Activated naive CD8-positive, alpha-beta T cell (primary cell): ENCODE data around the gene ELMO1.

Source experiments
- H3K27ac Mint-ChIP-seq: one replicate; pipeline ENCODE4 v1.8.0; 2021; ENCODE audit warnings: mixed read lengths
- H3K27me3 Mint-ChIP-seq: one replicate; pipeline ENCODE4 v1.8.0; 2021; ENCODE audit warnings: mixed read lengths
- H3K36me3 Mint-ChIP-seq: one replicate; pipeline ENCODE4 v1.8.0; 2021; ENCODE audit warnings: mixed read lengths
- H3K4me1 Mint-ChIP-seq: one replicate; pipeline ENCODE4 v1.8.0; 2021; ENCODE audit warnings: low read depth, mixed read lengths
- H3K4me3 Mint-ChIP-seq: one replicate; pipeline ENCODE4 v1.8.0; 2021; ENCODE audit warnings: mild to moderate bottlenecking, mixed read lengths
- H3K9me3 Mint-ChIP-seq: one replicate; pipeline ENCODE4 v1.8.0; 2021; ENCODE audit warnings: low read depth, mixed read lengths

The ELMO1 gene

GRCh38 chr7:37273891-37274290, 174.8 kb downstream of the ELMO1 start:
- no peak overlapping the region for H3K4me3 Mint-ChIP-seq
- H3K36me3 Mint-ChIP-seq, result peaks cover 9% of the 10 kb centered on the region
- no peaks in the 10 kb centered on the region for H3K27me3 Mint-ChIP-seq
- H3K9me3 Mint-ChIP-seq, result no peaks in the 10 kb centered on the region
- H3K27ac Mint-ChIP-seq, result no peak overlapping the region
- peaks cover 31% of the 10 kb centered on the region for H3K4me1 Mint-ChIP-seq

- Mint-ChIP-seq H3K4me1 (peaks cover 31% of the 10 kb centered on the region), H3K36me3 (peaks cover 14% of the 10 kb centered on the region), H3K27ac (no peak overlapping the region), H3K4me3 (no peak overlapping the region), H3K9me3 (no peaks in the 10 kb centered on the region), H3K27me3 (no peaks in the 10 kb centered on the region)
Measured at GRCh38 chr7:37269711-37270508, 178.8 kb downstream of the ELMO1 start.

- H3K4me1 Mint-ChIP-seq, result peaks cover 31% of the 10 kb centered on the region
- H3K27me3 Mint-ChIP-seq, result no peaks in the 10 kb centered on the region
- no peaks in the 10 kb centered on the region for H3K9me3 Mint-ChIP-seq
- no peak overlapping the region for H3K27ac Mint-ChIP-seq
- H3K36me3 Mint-ChIP-seq, result peaks cover 17% of the 10 kb centered on the region
- H3K4me3 Mint-ChIP-seq, result no peak overlapping the region
Measured at GRCh38 chr7:37267251-37267650, 181.4 kb downstream of the ELMO1 start.

- H3K36me3 Mint-ChIP-seq, result peaks cover 10% of the 10 kb centered on the region
- H3K9me3 Mint-ChIP-seq, result no peaks in the 10 kb centered on the region
- no peak overlapping the region for H3K4me3 Mint-ChIP-seq
- H3K27ac Mint-ChIP-seq, result no peak overlapping the region
- peaks cover 32% of the 10 kb centered on the region for H3K4me1 Mint-ChIP-seq
- no peaks in the 10 kb centered on the region for H3K27me3 Mint-ChIP-seq
Measured at GRCh38 chr7:37265876-37266275, 182.8 kb downstream of the ELMO1 start.

- Mint-ChIP-seq H3K4me1 (peaks cover 27% of the 10 kb centered on the region), H3K4me3 (no peak overlapping the region), H3K27ac (peak overlapping the region; percentile 3), H3K27me3 (no peaks in the 10 kb centered on the region), H3K9me3 (no peaks in the 10 kb centered on the region), H3K36me3 (peaks cover 10% of the 10 kb centered on the region)
Measured at GRCh38 chr7:37265006-37265405, 183.7 kb downstream of the ELMO1 start.

- H3K27me3 Mint-ChIP-seq, result no peaks in the 10 kb centered on the region
- H3K9me3 Mint-ChIP-seq, result no peaks in the 10 kb centered on the region
- peaks cover 15% of the 10 kb centered on the region for H3K36me3 Mint-ChIP-seq
- peaks cover 29% of the 10 kb centered on the region for H3K4me1 Mint-ChIP-seq
- H3K4me3 Mint-ChIP-seq, result no peak overlapping the region
- no peak overlapping the region for H3K27ac Mint-ChIP-seq
Measured at GRCh38 chr7:37262181-37262580, 186.5 kb downstream of the ELMO1 start.

GRCh38 chr7:37259319-37259821, 189.3 kb downstream of the ELMO1 start:
- Mint-ChIP-seq H3K27ac (no peak overlapping the region), H3K4me3 (no peak overlapping the region), H3K27me3 (no peaks in the 10 kb centered on the region), H3K9me3 (no peaks in the 10 kb centered on the region), H3K36me3 (peaks cover 28% of the 10 kb centered on the region), H3K4me1 (peaks cover 10% of the 10 kb centered on the region)

GRCh38 chr7:37256631-37257030, 192.0 kb downstream of the ELMO1 start:
- Mint-ChIP-seq H3K4me1 (peaks cover 23% of the 10 kb centered on the region), H3K9me3 (no peaks in the 10 kb centered on the region), H3K36me3 (peaks cover 36% of the 10 kb centered on the region), H3K27me3 (no peaks in the 10 kb centered on the region), H3K27ac (peak overlapping the region; percentile 54), H3K4me3 (no peak overlapping the region)

- peaks cover 27% of the 10 kb centered on the region for H3K4me1 Mint-ChIP-seq
- H3K36me3 Mint-ChIP-seq, result peaks cover 40% of the 10 kb centered on the region
- H3K27me3 Mint-ChIP-seq, result no peaks in the 10 kb centered on the region
- H3K9me3 Mint-ChIP-seq, result no peaks in the 10 kb centered on the region
- H3K4me3 Mint-ChIP-seq, result no peak overlapping the region
- H3K27ac Mint-ChIP-seq, result no peak overlapping the region
Measured at GRCh38 chr7:37255327-37255944, 193.2 kb downstream of the ELMO1 start.

GRCh38 chr7:37251222-37251621, 197.4 kb downstream of the ELMO1 start:
- Mint-ChIP-seq H3K27ac (no peak overlapping the region), H3K36me3 (peaks cover 36% of the 10 kb centered on the region), H3K4me3 (no peak overlapping the region), H3K9me3 (no peaks in the 10 kb centered on the region), H3K4me1 (peaks cover 33% of the 10 kb centered on the region), H3K27me3 (no peaks in the 10 kb centered on the region)

- Mint-ChIP-seq H3K27me3 (no peaks in the 10 kb centered on the region), H3K4me3 (no peak overlapping the region), H3K27ac (no peak overlapping the region), H3K4me1 (peaks cover 43% of the 10 kb centered on the region), H3K36me3 (peaks cover 24% of the 10 kb centered on the region), H3K9me3 (no peaks in the 10 kb centered on the region)
Measured at GRCh38 chr7:37249240-37249639, 199.4 kb downstream of the ELMO1 start.

GRCh38 chr7:37248396-37248861, 200.2 kb downstream of the ELMO1 start:
- H3K27me3 Mint-ChIP-seq, result no peaks in the 10 kb centered on the region
- no peak overlapping the region for H3K4me3 Mint-ChIP-seq
- no peaks in the 10 kb centered on the region for H3K9me3 Mint-ChIP-seq
- peaks cover 48% of the 10 kb centered on the region for H3K4me1 Mint-ChIP-seq
- peaks cover 24% of the 10 kb centered on the region for H3K36me3 Mint-ChIP-seq
- no peak overlapping the region for H3K27ac Mint-ChIP-seq

GRCh38 chr7:37247861-37248260, 200.8 kb downstream of the ELMO1 start:
- H3K4me1 Mint-ChIP-seq, result peaks cover 46% of the 10 kb centered on the region
- no peaks in the 10 kb centered on the region for H3K27me3 Mint-ChIP-seq
- no peak overlapping the region for H3K4me3 Mint-ChIP-seq
- peak overlapping the region; percentile 23 for H3K27ac Mint-ChIP-seq
- H3K36me3 Mint-ChIP-seq, result peaks cover 22% of the 10 kb centered on the region
- H3K9me3 Mint-ChIP-seq, result no peaks in the 10 kb centered on the region

GRCh38 chr7:37245590-37245989, 203.1 kb downstream of the ELMO1 start:
- no peak overlapping the region for H3K27ac Mint-ChIP-seq
- H3K4me3 Mint-ChIP-seq, result no peak overlapping the region
- H3K36me3 Mint-ChIP-seq, result peaks cover 24% of the 10 kb centered on the region
- H3K9me3 Mint-ChIP-seq, result no peaks in the 10 kb centered on the region
- H3K4me1 Mint-ChIP-seq, result peaks cover 35% of the 10 kb centered on the region
- no peaks in the 10 kb centered on the region for H3K27me3 Mint-ChIP-seq

GRCh38 chr7:37236906-37237305, 211.8 kb downstream of the ELMO1 start:
- Mint-ChIP-seq H3K9me3 (no peaks in the 10 kb centered on the region), H3K4me1 (peaks cover 3% of the 10 kb centered on the region), H3K36me3 (peaks cover under 1% of the 10 kb centered on the region), H3K27me3 (no peaks in the 10 kb centered on the region), H3K4me3 (no peak overlapping the region), H3K27ac (no peak overlapping the region)
